Neuronal stem cell (in vitro differentiated cells): ENCODE data around the gene RNF114.

Experiments
- DNase-seq: peaks from one replicate; pipeline ENCODE4 v3.0.0-alpha.2; 2013; ENCODE audit warnings: low spot score
- H2AFZ ChIP-seq: one replicate; pipeline ENCODE4 v1.6.1; 2013; ENCODE audit warnings: mild to moderate bottlenecking, low read length, inconsistent platforms
- H2AK5ac ChIP-seq: 2 replicates; pipeline ENCODE4 v1.6.1; 2013; ENCODE audit warnings: low read depth, mild to moderate bottlenecking, inconsistent platforms, low read length, moderate library complexity, mixed read lengths
- H2BK120ac ChIP-seq: 2 replicates; pipeline ENCODE4 v1.6.1; 2013; ENCODE audit warnings: low read depth, mild to moderate bottlenecking, inconsistent platforms, low read length, moderate library complexity, mixed read lengths
- H2BK12ac ChIP-seq: one replicate; pipeline ENCODE4 v1.6.1; 2013; ENCODE audit warnings: low read length, inconsistent platforms
- H2BK15ac ChIP-seq: 2 replicates; pipeline ENCODE4 v1.6.1; 2013; ENCODE audit warnings: mild to moderate bottlenecking, low read length, inconsistent platforms, mixed read lengths
- H2BK5ac ChIP-seq: one replicate; pipeline ENCODE4 v1.6.1; 2013; ENCODE audit warnings: inconsistent platforms, mild to moderate bottlenecking, low read length, moderate library complexity
- H3K14ac ChIP-seq: one replicate; pipeline ENCODE4 v1.6.1; 2013; ENCODE audit warnings: low read length, inconsistent platforms
- H3K18ac ChIP-seq: 2 replicates; pipeline ENCODE4 v1.6.1; 2013; ENCODE audit warnings: low read length, inconsistent platforms
- H3K23ac ChIP-seq: 2 replicates; pipeline ENCODE4 v1.6.1; 2013; ENCODE audit warnings: low read depth, mild to moderate bottlenecking, mixed read lengths, low read length, inconsistent platforms; ENCODE audit not compliant: poor library complexity
- H3K27ac ChIP-seq: replicated peaks from 3 replicates; pipeline ENCODE4 v1.5.1; 2013; ENCODE audit warnings: low read length, inconsistent platforms
- H3K27me3 ChIP-seq, 3 experiments: 2 replicates each; pipeline ENCODE4 v1.6.1; 2013; ENCODE audit warnings: low read length in 3 of 3, mild to moderate bottlenecking in 2 of 3, inconsistent platforms in 1 of 3, low read depth in 1 of 3, mixed read lengths in 1 of 3, moderate library complexity in 1 of 3; ENCODE audit not compliant: control insufficient read depth in 3 of 3, insufficient read depth in 3 of 3
- H3K36me3 ChIP-seq, 2 donors: replicated peaks in 1 of 2; 2 replicates each; pipeline ENCODE4 v1.6.1; 2013; ENCODE audit warnings: low read length in 2 of 2; ENCODE audit not compliant: control insufficient read depth in 2 of 2, insufficient read depth in 2 of 2
- H3K4ac ChIP-seq: 2 replicates; pipeline ENCODE4 v1.6.1; 2013; ENCODE audit warnings: inconsistent platforms, mild to moderate bottlenecking, low read length, moderate library complexity
- H3K4me1 ChIP-seq, 2 donors: 1 replicate in 1 of 2; 2 replicates in 1 of 2; pipeline ENCODE4 v1.6.1; 2013; ENCODE audit warnings: low read length in 2 of 2, low read depth in 1 of 2; ENCODE audit not compliant: control insufficient read depth in 2 of 2, insufficient read depth in 1 of 2
- H3K4me2 ChIP-seq: one replicate; pipeline ENCODE4 v1.6.1; 2013; ENCODE audit warnings: mild to moderate bottlenecking, low read length, inconsistent platforms; ENCODE audit not compliant: insufficient read depth, poor library complexity, severe bottlenecking
- H3K4me3 ChIP-seq, 2 donors: 2 replicates each; pipeline ENCODE4 v1.5.1; 2013; ENCODE audit warnings: low read length in 2 of 2, mild to moderate bottlenecking in 2 of 2, inconsistent platforms in 1 of 2, moderate library complexity in 1 of 2
- H3K79me1 ChIP-seq: one replicate; pipeline ENCODE4 v1.6.1; 2013; ENCODE audit warnings: low read depth, mild to moderate bottlenecking, inconsistent platforms, low read length, moderate library complexity
- H3K9ac ChIP-seq: one replicate; pipeline ENCODE4 v1.6.1; 2013; ENCODE audit warnings: mild to moderate bottlenecking, low read depth, low read length, inconsistent platforms; ENCODE audit not compliant: poor library complexity
- H3K9me3 ChIP-seq, 2 donors: replicated peaks in 1 of 2; 2 replicates each; pipeline versions ENCODE3 to v1.6.1; 2013; ENCODE audit warnings: low read length in 2 of 2, mild to moderate bottlenecking in 2 of 2, inconsistent platforms in 1 of 2, low read depth in 1 of 2, mixed read lengths in 1 of 2, moderate library complexity in 1 of 2; ENCODE audit not compliant: control insufficient read depth in 2 of 2, insufficient read depth in 1 of 2
- H4K8ac ChIP-seq: one replicate; pipeline ENCODE4 v1.6.1; 2013; ENCODE audit warnings: low read depth, mild to moderate bottlenecking, inconsistent platforms, low read length, moderate library complexity
- H4K91ac ChIP-seq: one replicate; pipeline ENCODE4 v1.6.1; 2013; ENCODE audit warnings: low read length, low read depth, mild to moderate bottlenecking, inconsistent platforms; ENCODE audit not compliant: poor library complexity
- WGBS, 2 donors: extraction: QIAGEN DNeasy Blood & Tissue Kit; methylation state at CpG; one replicate each; pipeline ENCODE4 v1.1.7; 2013; ENCODE audit warnings: missing lambda C conversion rate in 2 of 2, mixed read lengths in 1 of 2; ENCODE audit not compliant: insufficient read length in 2 of 2, insufficient replicate concordance in 1 of 2; ENCODE audit errors: extremely low coverage in 2 of 2; 5-methylcytosine and 5-hydroxymethylcytosine counted together

RNF114 gene

GRCh38 chr20:49909499-49910339, 26.5 kb upstream of the RNF114 start:
- peaks cover 6 to 17% of the 10 kb centered on the region in 2 donors for H3K4me1 ChIP-seq
- no peak overlapping the region for H2BK12ac ChIP-seq
- H3K27me3 ChIP-seq = no peaks in the 10 kb centered on the region
- H2BK120ac ChIP-seq = no peak overlapping the region
- no peak overlapping the region for H3K18ac ChIP-seq
- H3K4ac ChIP-seq = no peak overlapping the region
- no peak overlapping the region for H2BK15ac ChIP-seq
- H3K23ac ChIP-seq = no peak overlapping the region
- H2AFZ ChIP-seq = peak overlapping the region; percentile 48
- no CpG with 5 or more reads among the region's 28 CpGs for WGBS, 2 donors
- peaks cover 13% of the 10 kb centered on the region for H3K79me1 ChIP-seq
- H2BK5ac ChIP-seq = no peak overlapping the region
- H3K4me2 ChIP-seq = no peak overlapping the region
- peak overlapping the region; percentile 77 for H4K91ac ChIP-seq
- no peaks in the 10 kb centered on the region for H3K9me3 ChIP-seq
- no peak for DNase-seq
- no peak overlapping the region for H2AK5ac ChIP-seq
- no peak overlapping the region for H3K27ac ChIP-seq
- H4K8ac ChIP-seq = no peak overlapping the region
- peaks cover 23 to 38% of the 10 kb centered on the region in 2 donors for H3K36me3 ChIP-seq
- no peak overlapping the region for H3K14ac ChIP-seq
- no peak overlapping the region for H3K4me3 ChIP-seq
- no peak overlapping the region for H3K9ac ChIP-seq

GRCh38 chr20:49910340-49910706, 25.9 kb upstream of the RNF114 start:
- Histone ChIP-seq H2BK12ac (no peak overlapping the region), H4K8ac (no peak overlapping the region), H2BK120ac (no peak overlapping the region), H3K14ac (no peak overlapping the region), H3K4ac (no peak overlapping the region), H3K9ac (peak overlapping the region; percentile 34), H4K91ac (no peak overlapping the region), H3K27ac (no peak overlapping the region), H2AFZ (no peak overlapping the region), H3K23ac (no peak overlapping the region), H3K18ac (no peak overlapping the region), H3K4me2 (no peak overlapping the region), H3K9me3 (no peaks in the 10 kb centered on the region), H2BK5ac (no peak overlapping the region), H3K4me1 (peaks cover 6 to 17% of the 10 kb centered on the region in 2 donors), H2AK5ac (no peak overlapping the region), H3K4me3 (no peak overlapping the region), H3K79me1 (peaks cover 16% of the 10 kb centered on the region), H2BK15ac (no peak overlapping the region), H3K36me3 (peaks cover 17 to 32% of the 10 kb centered on the region in 2 donors), H3K27me3 (no peaks in the 10 kb centered on the region)
- DNase-seq = no peak
- WGBS, 2 donors = no CpG with 5 or more reads among the region's 4 CpGs

GRCh38 chr20:49913399-49914047, 22.7 kb upstream of the RNF114 start:
- H3K14ac ChIP-seq = no peak overlapping the region
- H2BK5ac ChIP-seq = no peak overlapping the region
- H3K27ac ChIP-seq = no peak overlapping the region
- H2BK120ac ChIP-seq = no peak overlapping the region
- H2AK5ac ChIP-seq = no peak overlapping the region
- no peak overlapping the region for H4K91ac ChIP-seq
- no peak overlapping the region for H3K18ac ChIP-seq
- no peaks in the 10 kb centered on the region for H3K9me3 ChIP-seq
- H4K8ac ChIP-seq = no peak overlapping the region
- H3K36me3 ChIP-seq = peaks cover 2 to 4% of the 10 kb centered on the region in 2 donors
- H3K4me1 ChIP-seq = peaks cover 6 to 19% of the 10 kb centered on the region in 2 donors
- no CpG with 5 or more reads among the region's 16 CpGs for WGBS, 2 donors
- no peak overlapping the region for H2BK12ac ChIP-seq
- H2AFZ ChIP-seq = no peak overlapping the region
- no peaks in the 10 kb centered on the region for H3K27me3 ChIP-seq
- H2BK15ac ChIP-seq = no peak overlapping the region
- DNase-seq = no peak
- H3K23ac ChIP-seq = no peak overlapping the region
- no peak overlapping the region for H3K4ac ChIP-seq
- H3K9ac ChIP-seq = no peak overlapping the region
- H3K4me2 ChIP-seq = no peak overlapping the region
- peak overlapping the region in 1 of 2 donors; percentile 86 for H3K4me3 ChIP-seq
- peaks cover 9% of the 10 kb centered on the region for H3K79me1 ChIP-seq
